IMR-90 (cell line): ENCODE results near the gene ARHGEF16. TPM values are rescaled to one million over a fixed set of nuclear protein-coding genes. Genes with fewer than 3 reads are reported as not detected.

Source experiments
- ATAC-seq: fragments of 200-7000 bp; cut with Tn5 transposase; 2 replicates; pipeline ENCODE4 v1.9.1; 2020; ENCODE audit warnings: low read depth, mild to moderate bottlenecking, moderate library complexity
- BruUV-seq: library from RNA; stranded (reverse); fragments of 400-500 nt; replicated peaks from 2 replicates; lab custom pipeline; 2021; lab: Mats Ljungman, UMichigan
- CTCF ChIA-PET: fragments of 300-600 bp; formaldehyde crosslinking; extraction: SDS; loops from one replicate; lab custom pipeline; 2021; ENCODE audit warnings: antibody characterized with exemption; lab: Yijun Ruan, JAX
- POLR2A ChIA-PET: fragments of 300-600 bp; sonication (Branson Sonifier 250); formaldehyde crosslinking; loops from one replicate; lab custom pipeline; 2022; ENCODE audit warnings: antibody characterized with exemption; ENCODE audit not compliant: unreplicated experiment; lab: Charles Lee
- DNase-seq: peaks from one replicate; pipeline ENCODE4 v3.0.0; 2013
- H2AFZ ChIP-seq: replicated peaks from 2 replicates; pipeline ENCODE3; 2013; ENCODE audit warnings: low read length, mild to moderate bottlenecking; ENCODE audit not compliant: poor library complexity
- H2AK5ac ChIP-seq: 2 replicates; pipeline ENCODE4 v1.6.1; 2013; ENCODE audit warnings: low read depth, low read length, inconsistent platforms
- H2AK9ac ChIP-seq: replicated peaks from 2 replicates; pipeline ENCODE3; 2013; ENCODE audit warnings: mild to moderate bottlenecking, low read depth, low read length, moderate library complexity; ENCODE audit not compliant: poor library complexity
- H2BK120ac ChIP-seq: 2 replicates; pipeline ENCODE4 v1.6.1; 2013; ENCODE audit warnings: low read depth, low read length, inconsistent platforms
- H2BK15ac ChIP-seq: 3 replicates; pipeline ENCODE4 v1.6.1; 2013; ENCODE audit warnings: low read depth, low read length, inconsistent platforms
- H2BK20ac ChIP-seq: 2 replicates; pipeline ENCODE4 v1.6.1; 2013; ENCODE audit warnings: low read depth, mild to moderate bottlenecking, inconsistent platforms, low read length, moderate library complexity
- H2BK5ac ChIP-seq: 2 replicates; pipeline ENCODE4 v1.6.1; 2013; ENCODE audit warnings: mild to moderate bottlenecking, low read depth, low read length, inconsistent platforms; ENCODE audit not compliant: poor library complexity, severe bottlenecking
- H3K14ac ChIP-seq: replicated peaks from 2 replicates; pipeline ENCODE4 v1.6.1; 2013; ENCODE audit warnings: low read depth, low read length, inconsistent platforms
- H3K18ac ChIP-seq: 2 replicates; pipeline ENCODE4 v1.6.1; 2013; ENCODE audit warnings: low read depth, low read length, control low read depth
- H3K23ac ChIP-seq: 2 replicates; pipeline ENCODE4 v1.6.1; 2013; ENCODE audit warnings: low read depth, low read length, inconsistent platforms
- H3K27ac ChIP-seq: 2 replicates; pipeline ENCODE4 v1.5.1; 2013; ENCODE audit warnings: mild to moderate bottlenecking, control low read depth, low read length; ENCODE audit not compliant: insufficient read depth
- H3K27me3 ChIP-seq: 2 replicates; pipeline ENCODE4 v1.6.1; 2013; ENCODE audit warnings: low read length; ENCODE audit not compliant: control insufficient read depth, insufficient read depth
- H3K36me3 ChIP-seq: 2 replicates; pipeline ENCODE4 v1.6.1; 2013; ENCODE audit warnings: low read length, mixed read lengths; ENCODE audit not compliant: control insufficient read depth, insufficient read depth
- H3K4ac ChIP-seq: 2 replicates; pipeline ENCODE4 v1.6.1; 2013; ENCODE audit warnings: low read depth, low read length, inconsistent platforms
- H3K4me1 ChIP-seq: 2 replicates; pipeline ENCODE4 v1.6.1; 2013; ENCODE audit warnings: low read length, mixed read lengths; ENCODE audit not compliant: control insufficient read depth, insufficient read depth
- H3K4me2 ChIP-seq: 2 replicates; pipeline ENCODE4 v1.6.1; 2013; ENCODE audit warnings: low read depth, mild to moderate bottlenecking, control low read depth, low read length, moderate library complexity
- H3K4me3 ChIP-seq: 2 replicates; pipeline ENCODE4 v1.5.1; 2013; ENCODE audit warnings: low read depth, mild to moderate bottlenecking, control low read depth, low read length, moderate library complexity; ENCODE audit not compliant: insufficient read depth
- H3K56ac ChIP-seq: 2 replicates; pipeline ENCODE4 v1.6.1; 2013; ENCODE audit warnings: low read length, inconsistent platforms; ENCODE audit not compliant: insufficient read depth; ENCODE audit errors: extremely low read depth
- H3K79me1 ChIP-seq, 2 experiments: 2 replicates each; pipeline ENCODE4 v1.6.1; 2013; ENCODE audit warnings: low read length in 2 of 2, inconsistent platforms in 1 of 2, low read depth in 1 of 2
- H3K9ac ChIP-seq: 2 replicates; pipeline ENCODE4 v1.6.1; 2013; ENCODE audit warnings: low read depth, low read length, control low read depth
- H3K9me1 ChIP-seq: 2 replicates; pipeline ENCODE4 v1.6.1; 2013; ENCODE audit warnings: low read length, inconsistent platforms; ENCODE audit not compliant: insufficient read depth
- H3K9me3 ChIP-seq: 2 replicates; pipeline ENCODE4 v1.6.1; 2013; ENCODE audit warnings: low read length; ENCODE audit not compliant: control insufficient read depth, insufficient read depth
- H4K20me1 ChIP-seq: 2 replicates; pipeline ENCODE4 v1.6.1; 2013; ENCODE audit warnings: low read length, inconsistent platforms; ENCODE audit not compliant: insufficient read depth
- H4K5ac ChIP-seq: 2 replicates; pipeline ENCODE4 v1.6.1; 2013; ENCODE audit warnings: mild to moderate bottlenecking, low read depth, low read length, control low read depth
- H4K8ac ChIP-seq, 2 experiments: 2 replicates each; pipeline ENCODE4 v1.6.1; 2013; ENCODE audit warnings: low read depth in 2 of 2, low read length in 2 of 2, control low read depth in 1 of 2, inconsistent platforms in 1 of 2
- H4K91ac ChIP-seq: 2 replicates; pipeline ENCODE4 v1.6.1; 2013; ENCODE audit warnings: low read depth, low read length, inconsistent platforms; ENCODE audit not compliant: insufficient read depth
- BHLHE40 ChIP-seq: fragments of 150-350 bp; IDR thresholded peaks from 2 replicates; pipeline ENCODE4 v1.6.1; 2016; ENCODE audit warnings: mild to moderate bottlenecking, low read depth, low read length
- FOS ChIP-seq: fragments of 150-350 bp; IDR thresholded peaks from 2 replicates; pipeline ENCODE4 v1.6.1; 2016; ENCODE audit warnings: low read depth, low read length
- RCOR1 ChIP-seq: IDR thresholded peaks from 2 replicates; pipeline ENCODE4 v1.6.1; 2012; ENCODE audit warnings: mild to moderate bottlenecking, low read length, improper control_type of control experiment; ENCODE audit not compliant: insufficient replicate concordance
- SMC3 ChIP-seq: fragments of 150-350 bp; IDR thresholded peaks from 2 replicates; pipeline ENCODE4 v1.6.1; 2016; ENCODE audit warnings: low read depth, mild to moderate bottlenecking, antibody characterized with exemption, low read length, moderate library complexity
- WGBS, 2 experiments: methylation state at CpG; one replicate each; pipeline versions ENCODE4 v1.1.5 to v1.1.7; 2013; ENCODE audit warnings: missing lambda C conversion rate in 2 of 2; ENCODE audit not compliant: insufficient read length in 1 of 2; ENCODE audit errors: extremely low coverage in 2 of 2; 5-methylcytosine and 5-hydroxymethylcytosine counted together
- dilution Hi-C: fragments of 300-500 bp; cut with HindIII; formaldehyde crosslinking; loops from one replicate; pipeline ENCODE4 v1.14.3; 2018; ENCODE audit warnings: low sequenced_read_pairs; ENCODE audit not compliant: unreplicated experiment
- in situ Hi-C: fragments of 300-500 bp; cut with MboI; formaldehyde crosslinking; loops from 3 replicates; pipeline ENCODE4 v1.14.3; 2019; ENCODE audit warnings: low sequenced_read_pairs, inconsistent platforms, mixed read lengths
- intact Hi-C: fragments of 100-400 bp; cut with micrococcal nuclease; formaldehyde crosslinking; loops from 2 replicates; pipeline ENCODE4 v1.10.0; 2022
- polyA plus RNA-seq, 3 experiments: library from polyadenylated mRNA; depleted of rRNA; stranded (reverse); fragments of >200 nt; gene quantifications; 2 replicates each; pipeline ENCODE4 v1.2.3, GENCODE V29; 2012; ENCODE audit warnings: low replicate concordance in 1 of 3
- total RNA-seq: library from RNA; depleted of rRNA; stranded (reverse); fragments of >200 nt; gene quantifications from 2 replicates; pipeline ENCODE4 v1.2.3, GENCODE V29; 2012
- TF ChIP-seq, protein P1 (sequence below): fragments of 150-350 bp; IDR thresholded peaks from 2 replicates; pipeline ENCODE4 v1.6.1; 2017; ENCODE audit warnings: mild to moderate bottlenecking, antibody characterized with exemption, low read length, low read depth

The ARHGEF16 gene
- total and polyA plus RNA-seq, 2 of the 4 experiments (the other 2 are of a cell fraction) = 0.18 to 0.39 TPM

DNA sequence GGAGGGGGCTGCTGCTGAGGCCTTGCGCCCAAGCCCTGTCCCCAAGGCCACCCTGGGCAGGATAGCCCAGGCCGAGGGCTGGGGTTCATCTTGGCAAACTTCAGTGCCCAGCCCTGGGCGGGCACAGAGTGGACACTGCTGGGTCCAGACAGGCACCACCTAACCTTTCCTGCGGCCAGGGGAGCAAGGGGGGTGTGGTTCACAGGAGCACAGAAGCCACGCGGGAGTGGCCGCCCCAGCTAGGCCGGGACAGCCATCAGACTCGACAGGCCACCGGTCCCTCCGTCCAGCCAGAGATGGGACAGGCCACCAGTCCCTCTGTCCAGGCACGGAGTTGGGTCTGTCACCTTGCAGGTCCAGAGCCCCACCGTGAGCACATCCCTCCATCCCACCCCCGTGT, 28.9 kb downstream of the ARHGEF16 start:
- no peak overlapping the region for H3K14ac ChIP-seq
- no TSS peak for BruUV-seq
- no peak overlapping the region for H2AK9ac ChIP-seq
- no peak overlapping the region for H3K4ac ChIP-seq
- CTCF ChIA-PET = no interaction called here
- H3K23ac ChIP-seq = no peak overlapping the region
- H2BK5ac ChIP-seq = no peak overlapping the region
- H4K5ac ChIP-seq = no peak overlapping the region
- no peaks in the 10 kb centered on the region for H3K36me3 ChIP-seq
- no peak overlapping the region for H2AK5ac ChIP-seq
- H3K4me1 ChIP-seq = no peaks in the 10 kb centered on the region
- H2BK120ac ChIP-seq = no peak overlapping the region
- in situ Hi-C loops = no loop called here
- dilution Hi-C loops = no loop called here
- ATAC-seq (no peak), DNase-seq (no peak)
- H3K4me2 ChIP-seq = no peak overlapping the region
- no peak overlapping the region for H3K4me3 ChIP-seq
- intact Hi-C loops = no loop called here
- H3K9me1 ChIP-seq = no peaks in the 10 kb centered on the region
- peaks cover 2% of the 10 kb centered on the region; the same call in 1 of the 2 replicates for H3K27me3 ChIP-seq
- H4K91ac ChIP-seq = no peak overlapping the region
- TF ChIP-seq, protein P1, sequence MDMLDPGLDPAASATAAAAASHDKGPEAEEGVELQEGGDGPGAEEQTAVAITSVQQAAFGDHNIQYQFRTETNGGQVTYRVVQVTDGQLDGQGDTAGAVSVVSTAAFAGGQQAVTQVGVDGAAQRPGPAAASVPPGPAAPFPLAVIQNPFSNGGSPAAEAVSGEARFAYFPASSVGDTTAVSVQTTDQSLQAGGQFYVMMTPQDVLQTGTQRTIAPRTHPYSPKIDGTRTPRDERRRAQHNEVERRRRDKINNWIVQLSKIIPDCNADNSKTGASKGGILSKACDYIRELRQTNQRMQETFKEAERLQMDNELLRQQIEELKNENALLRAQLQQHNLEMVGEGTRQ = no peak
- TF ChIP-seq BHLHE40 (no peak), SMC3 (no peak), FOS (no peak), RCOR1 (no peak)
- 80% methylated on average over 9 of the region's 14 CpGs; no CpG with 5 or more reads in 1 of the 2 experiments for WGBS, 2 experiments
- no peak overlapping the region for H4K8ac ChIP-seq
- no peak overlapping the region for H3K9ac ChIP-seq
- H3K18ac ChIP-seq = no peak overlapping the region
- POLR2A ChIA-PET = no interaction called here
- H3K9me3 ChIP-seq = peaks cover 3% of the 10 kb centered on the region
- no peaks in the 10 kb centered on the region; the same call in 1 of the 2 replicates for H4K20me1 ChIP-seq
- H3K79me1 ChIP-seq = no peaks in the 10 kb centered on the region
- no peak overlapping the region for H3K27ac ChIP-seq
- H2AFZ ChIP-seq = no peak overlapping the region
- no peak overlapping the region for H2BK15ac ChIP-seq
- H2BK20ac ChIP-seq = no peak overlapping the region
- no peak overlapping the region for H3K56ac ChIP-seq
